ENCODE data around the gene GLB1L3.
"Not testable (repeated sequence)": the region's sequence is repeated elsewhere in the genome, so short reads cannot be mapped to it uniquely, and the experiment has no call there.

The GLB1L3 gene

GRCh38 chr11:134253188-134253993, 22.8 kb upstream of the GLB1L3 start, which contains the start of the genes ACAD8 and THYN1:
TSS of gene ACAD8 (plus strand) at chr11:134253568. CDS start at chr11:134253601, 33 bp downstream.
TSS of gene THYN1 (minus strand) at chr11:134253352. CDS start at chr11:134252882, 470 bp downstream.
- H3K4me1 ChIP-seq (ENCODE audit: control insufficient read depth, insufficient read depth, low read length): peaks cover 18% of the 10 kb centered on the region

GRCh38 chr11:134254433-134255183, 21.6 kb upstream of the GLB1L3 start:
- H3K36me3 ChIP-seq (ENCODE audit: insufficient read depth, low read length): peaks cover 24% of the 10 kb centered on the region
- H3K4me1 ChIP-seq (ENCODE audit: control insufficient read depth, insufficient read depth, low read length): peaks cover 18% of the 10 kb centered on the region
- H3K27me3 ChIP-seq (ENCODE audit: control insufficient read depth, insufficient read depth, low read length): no peaks in the 10 kb centered on the region
- H3K4me2 ChIP-seq (ENCODE audit: low read length): peak overlapping the region; percentile 82
- H3K9ac ChIP-seq (ENCODE audit: low read depth, low read length): peak overlapping the region; percentile 68
- no peaks in the 10 kb centered on the region for H3K9me3 ChIP-seq (replicated peaks; ENCODE audit: low read length)
- peak overlapping the region; percentile 71 for H3K4me3 ChIP-seq (ENCODE audit: low read length)

More at GRCh38 chr11:134253188-134253993, 22.8 kb upstream of the GLB1L3 start, which contains the start of the genes ACAD8 and THYN1:
- peak within 1 kb of the TSS; percentile 82 for H3K4me2 ChIP-seq (ENCODE audit: low read length)
- H3K9ac ChIP-seq (ENCODE audit: low read depth, low read length): peak within 1 kb of the TSS; percentile 68
- peaks cover 19% of the 10 kb centered on the region for H3K36me3 ChIP-seq (ENCODE audit: insufficient read depth, low read length)
- peak within 1 kb of the TSS; percentile 71 for H3K4me3 ChIP-seq (ENCODE audit: low read length)
- no peaks in the 10 kb centered on the region for H3K27me3 ChIP-seq (ENCODE audit: control insufficient read depth, insufficient read depth, low read length)
- H3K9me3 ChIP-seq (replicated peaks; ENCODE audit: low read length): no peaks in the 10 kb centered on the region

GRCh38 chr11:134255184-134255561, 21.0 kb upstream of the GLB1L3 start:
- not testable (repeated sequence) for H3K9ac ChIP-seq (ENCODE audit: low read depth, low read length); H3K4me3 ChIP-seq (ENCODE audit: low read length); H3K9me3 ChIP-seq (replicated peaks; ENCODE audit: low read length); H3K27me3 ChIP-seq (ENCODE audit: control insufficient read depth, insufficient read depth, low read length); H3K4me2 ChIP-seq (ENCODE audit: low read length)
- peaks cover 18% of the 10 kb centered on the region for H3K4me1 ChIP-seq (ENCODE audit: control insufficient read depth, insufficient read depth, low read length)
- H3K36me3 ChIP-seq (ENCODE audit: insufficient read depth, low read length): peaks cover 24% of the 10 kb centered on the region

- no peaks in the 10 kb centered on the region for H3K9me3 ChIP-seq (replicated peaks; ENCODE audit: low read length)
- peaks cover 32% of the 10 kb centered on the region for H3K36me3 ChIP-seq (ENCODE audit: insufficient read depth, low read length)
Measured at GRCh38 chr11:134257101-134257500, 19.1 kb upstream of the GLB1L3 start.

GRCh38 chr11:134258577-134258976, 17.6 kb upstream of the GLB1L3 start:
- H3K27me3 ChIP-seq (ENCODE audit: control insufficient read depth, insufficient read depth, low read length): no peaks in the 10 kb centered on the region
- H3K36me3 ChIP-seq (ENCODE audit: insufficient read depth, low read length): peaks cover 46% of the 10 kb centered on the region
- H3K4me2 ChIP-seq (ENCODE audit: low read length): no peak overlapping the region

More at GRCh38 chr11:134257101-134257500, 19.1 kb upstream of the GLB1L3 start:
- peaks cover 12% of the 10 kb centered on the region for H3K4me1 ChIP-seq (ENCODE audit: control insufficient read depth, insufficient read depth, low read length)
- H3K4me3 ChIP-seq (ENCODE audit: low read length): no peak overlapping the region
- H3K9ac ChIP-seq (ENCODE audit: low read depth, low read length): no peak overlapping the region
- H3K4me2 ChIP-seq (ENCODE audit: low read length): no peak overlapping the region
- no peaks in the 10 kb centered on the region for H3K27me3 ChIP-seq (ENCODE audit: control insufficient read depth, insufficient read depth, low read length)

GRCh38 chr11:134260503-134260902, 15.7 kb upstream of the GLB1L3 start:
- Histone ChIP-seq H3K36me3 (ENCODE audit: insufficient read depth, low read length) (peaks cover 48% of the 10 kb centered on the region), H3K4me1 (ENCODE audit: control insufficient read depth, insufficient read depth, low read length) (no peaks in the 10 kb centered on the region), H3K27me3 (ENCODE audit: control insufficient read depth, insufficient read depth, low read length) (no peaks in the 10 kb centered on the region), H3K9ac (ENCODE audit: low read depth, low read length) (no peak overlapping the region), H3K4me2 (ENCODE audit: low read length) (no peak overlapping the region), H3K9me3 (replicated peaks; ENCODE audit: low read length) (no peaks in the 10 kb centered on the region), H3K4me3 (ENCODE audit: low read length) (no peak overlapping the region)

More at GRCh38 chr11:134258577-134258976, 17.6 kb upstream of the GLB1L3 start:
- Histone ChIP-seq H3K9ac (ENCODE audit: low read depth, low read length) (no peak overlapping the region), H3K4me1 (ENCODE audit: control insufficient read depth, insufficient read depth, low read length) (peaks cover 9% of the 10 kb centered on the region), H3K4me3 (ENCODE audit: low read length) (no peak overlapping the region), H3K9me3 (replicated peaks; ENCODE audit: low read length) (no peaks in the 10 kb centered on the region)

- peaks cover 48% of the 10 kb centered on the region for H3K36me3 ChIP-seq (ENCODE audit: insufficient read depth, low read length)
Measured at GRCh38 chr11:134260983-134261382, 15.2 kb upstream of the GLB1L3 start.

GRCh38 chr11:134261626-134262488, 14.3 kb upstream of the GLB1L3 start:
- H3K9me3 ChIP-seq (replicated peaks; ENCODE audit: low read length): no peaks in the 10 kb centered on the region
- H3K27me3 ChIP-seq (ENCODE audit: control insufficient read depth, insufficient read depth, low read length): no peaks in the 10 kb centered on the region
- no peak overlapping the region for H3K4me2 ChIP-seq (ENCODE audit: low read length)
- H3K4me3 ChIP-seq (ENCODE audit: low read length): no peak overlapping the region
- H3K9ac ChIP-seq (ENCODE audit: low read depth, low read length): no peak overlapping the region
- peaks cover 48% of the 10 kb centered on the region for H3K36me3 ChIP-seq (ENCODE audit: insufficient read depth, low read length)
- H3K4me1 ChIP-seq (ENCODE audit: control insufficient read depth, insufficient read depth, low read length): peaks cover 7% of the 10 kb centered on the region

More at GRCh38 chr11:134260983-134261382, 15.2 kb upstream of the GLB1L3 start:
- no peaks in the 10 kb centered on the region for H3K9me3 ChIP-seq (replicated peaks; ENCODE audit: low read length)
- no peaks in the 10 kb centered on the region for H3K4me1 ChIP-seq (ENCODE audit: control insufficient read depth, insufficient read depth, low read length)
- no peak overlapping the region for H3K9ac ChIP-seq (ENCODE audit: low read depth, low read length)
- H3K27me3 ChIP-seq (ENCODE audit: control insufficient read depth, insufficient read depth, low read length): no peaks in the 10 kb centered on the region
- no peak overlapping the region for H3K4me3 ChIP-seq (ENCODE audit: low read length)
- no peak overlapping the region for H3K4me2 ChIP-seq (ENCODE audit: low read length)

GRCh38 chr11:134264966-134265764, 11.0 kb upstream of the GLB1L3 start:
- Histone ChIP-seq H3K4me3 (ENCODE audit: low read length) (no peak overlapping the region), H3K27me3 (ENCODE audit: control insufficient read depth, insufficient read depth, low read length) (peaks cover 3% of the 10 kb centered on the region), H3K36me3 (ENCODE audit: insufficient read depth, low read length) (peaks cover 28% of the 10 kb centered on the region), H3K9me3 (replicated peaks; ENCODE audit: low read length) (no peaks in the 10 kb centered on the region), H3K4me1 (ENCODE audit: control insufficient read depth, insufficient read depth, low read length) (peaks cover 10% of the 10 kb centered on the region), H3K9ac (ENCODE audit: low read depth, low read length) (no peak overlapping the region), H3K4me2 (ENCODE audit: low read length) (no peak overlapping the region)

- Histone ChIP-seq H3K36me3 (ENCODE audit: insufficient read depth, low read length) (peaks cover 21% of the 10 kb centered on the region), H3K9ac (ENCODE audit: low read depth, low read length) (no peak overlapping the region), H3K4me1 (ENCODE audit: control insufficient read depth, insufficient read depth, low read length) (peaks cover 10% of the 10 kb centered on the region), H3K4me2 (ENCODE audit: low read length) (no peak overlapping the region), H3K9me3 (replicated peaks; ENCODE audit: low read length) (no peaks in the 10 kb centered on the region), H3K27me3 (ENCODE audit: control insufficient read depth, insufficient read depth, low read length) (peaks cover 13% of the 10 kb centered on the region), H3K4me3 (ENCODE audit: low read length) (no peak overlapping the region)
Measured at GRCh38 chr11:134266440-134266839, 9.7 kb upstream of the GLB1L3 start.
